Vagina (tissue), 2 donors: ENCODE results near the gene NFIB.

Experiments used
- POLR2A ChIP-seq, 2 donors: fragments of 450-650 bp; IDR thresholded peaks; one replicate each; pipeline ENCODE4 v1.6.1; 2017; ENCODE audit warnings: antibody characterized with exemption in 2 of 2, mild to moderate bottlenecking in 2 of 2, moderate library complexity in 2 of 2
- TF ChIP-seq, protein P1 (sequence below), 3 experiments: fragments of 450-650 bp in 2 of 3; fragments of 200-600 bp in 1 of 3; sonication (generic) in 1 of 3; IDR thresholded peaks; one replicate each; pipeline ENCODE4 v1.5.1; 2017 to 2019; ENCODE audit warnings: antibody characterized with exemption in 3 of 3, mild to moderate bottlenecking in 2 of 3, moderate library complexity in 2 of 3

DNA sequence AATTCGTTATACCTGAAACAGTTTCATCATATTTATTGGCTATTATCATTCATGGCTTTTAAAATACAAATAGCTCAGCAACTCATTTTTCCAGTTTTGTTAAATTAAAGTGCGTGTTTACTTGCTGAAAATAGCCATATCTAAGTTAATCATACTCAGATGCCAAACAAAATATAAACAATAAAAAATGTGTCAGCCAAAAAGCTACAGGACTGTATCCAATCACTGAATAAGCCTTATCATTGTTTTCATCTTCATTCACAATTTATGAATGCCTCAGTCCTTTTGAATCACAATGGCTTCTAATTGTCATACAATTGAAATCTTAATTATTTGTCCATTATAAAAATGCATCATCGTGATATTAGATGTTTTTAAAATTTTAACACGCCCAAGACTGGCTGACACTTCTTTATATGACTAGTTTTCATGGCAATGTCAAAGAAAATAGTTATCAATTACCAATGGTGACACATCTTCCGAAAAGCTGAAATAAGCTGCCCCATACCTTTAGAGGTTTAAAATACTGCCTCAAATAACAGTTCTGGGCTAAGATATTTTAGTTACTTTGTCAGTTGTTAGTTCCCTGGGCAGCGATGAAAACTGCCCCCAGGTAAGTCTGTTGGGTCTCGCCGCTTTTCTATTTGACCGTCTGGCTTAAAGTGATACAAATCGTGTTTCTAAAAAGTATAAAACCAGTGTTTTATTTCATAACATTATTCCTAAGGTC is 1.8 kb downstream of the NFIB start:
- TF ChIP-seq, protein P1, sequence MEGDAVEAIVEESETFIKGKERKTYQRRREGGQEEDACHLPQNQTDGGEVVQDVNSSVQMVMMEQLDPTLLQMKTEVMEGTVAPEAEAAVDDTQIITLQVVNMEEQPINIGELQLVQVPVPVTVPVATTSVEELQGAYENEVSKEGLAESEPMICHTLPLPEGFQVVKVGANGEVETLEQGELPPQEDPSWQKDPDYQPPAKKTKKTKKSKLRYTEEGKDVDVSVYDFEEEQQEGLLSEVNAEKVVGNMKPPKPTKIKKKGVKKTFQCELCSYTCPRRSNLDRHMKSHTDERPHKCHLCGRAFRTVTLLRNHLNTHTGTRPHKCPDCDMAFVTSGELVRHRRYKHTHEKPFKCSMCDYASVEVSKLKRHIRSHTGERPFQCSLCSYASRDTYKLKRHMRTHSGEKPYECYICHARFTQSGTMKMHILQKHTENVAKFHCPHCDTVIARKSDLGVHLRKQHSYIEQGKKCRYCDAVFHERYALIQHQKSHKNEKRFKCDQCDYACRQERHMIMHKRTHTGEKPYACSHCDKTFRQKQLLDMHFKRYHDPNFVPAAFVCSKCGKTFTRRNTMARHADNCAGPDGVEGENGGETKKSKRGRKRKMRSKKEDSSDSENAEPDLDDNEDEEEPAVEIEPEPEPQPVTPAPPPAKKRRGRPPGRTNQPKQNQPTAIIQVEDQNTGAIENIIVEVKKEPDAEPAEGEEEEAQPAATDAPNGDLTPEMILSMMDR (IDR thresholded peaks at IDR 0.05), result no peak
- TF ChIP-seq POLR2A (IDR thresholded peaks at IDR 0.05), result no peak
